Astrocyte of the spinal cord (primary cell): Measurements from ENCODE around the gene LDHD.

Source experiments
- DNase-seq: peaks from one replicate; pipeline ENCODE4 v3.0.0; 2011; ENCODE audit warnings: low read depth, low spot score
- H3K4me3 ChIP-seq: 2 replicates; pipeline ENCODE4 v1.5.1; 2011; ENCODE audit warnings: low read depth, mild to moderate bottlenecking, low read length, moderate library complexity
- CTCF ChIP-seq: IDR thresholded peaks from 2 replicates; pipeline ENCODE4 v1.5.1; 2012; ENCODE audit warnings: low read depth, mild to moderate bottlenecking, low read length, inconsistent platforms
- in situ Hi-C: cut with HindIII; loops from 2 replicates; pipeline ENCODE4 v1.10.0; 2017; ENCODE audit warnings: low sequenced_read_pairs

Gene LDHD

GRCh38 chr16:75062976-75063346 is 53.6 kb downstream of the LDHD start:
- no peak for TF ChIP-seq CTCF
- in situ Hi-C loops = no loop called here
- DNase-seq = no peak
- H3K4me3 ChIP-seq = no peak overlapping the region

GRCh38 chr16:75062135-75062975 is 54.2 kb downstream of the LDHD start:
- no peak overlapping the region for H3K4me3 ChIP-seq
- TF ChIP-seq CTCF = no peak
- DNase-seq = no peak
- in situ Hi-C loops = no loop called here
